HCT116 (cell line): ENCODE data around the gene UBTD1. TPM values are rescaled to one million over a fixed set of nuclear protein-coding genes. Genes with fewer than 3 reads are reported as not detected.

Experiments used
- ATAC-seq: fragments of 200-7000 bp; cut with Tn5 transposase; 2 replicates; pipeline ENCODE4 v1.9.1; 2020; ENCODE audit warnings: mild to moderate bottlenecking, moderate library complexity
- BruUV-seq: library from RNA; stranded (reverse); fragments of 400-500 nt; replicated peaks from 2 replicates; lab custom pipeline; 2021; lab: Mats Ljungman, UMichigan
- CTCF ChIA-PET: fragments of 300-600 bp; sonication (Branson Sonifier 250); formaldehyde crosslinking; loops from one replicate; lab custom pipeline; 2021; ENCODE audit warnings: antibody characterized with exemption; lab: Charles Lee
- POLR2A ChIA-PET: fragments of 300-600, 350-600 bp; sonication (Branson Sonifier 250); formaldehyde crosslinking; loops from one replicate; lab custom pipeline; 2021; ENCODE audit warnings: antibody characterized with exemption; lab: Charles Lee
- RAD21 ChIA-PET, 2 experiments: fragments of 300-600 bp; sonication (Branson Sonifier 250); formaldehyde crosslinking; loops; one replicate each; lab custom pipeline; 2023; ENCODE audit warnings: low total read pairs in 2 of 2; ENCODE audit not compliant: uncharacterized antibody in 2 of 2, unreplicated experiment in 2 of 2, low non-redundant PET in 1 of 2; lab: Charles Lee
- DNase-seq: peaks from one replicate; pipeline ENCODE4 v3.0.0-alpha.2; 2010; ENCODE audit warnings: low read depth, low spot score
- H2AFZ ChIP-seq: fragments of 200-600 bp; shearing (Covaris generic), sonication (generic); 2 replicates; pipeline ENCODE4 v1.6.1; 2017; ENCODE audit warnings: low read depth, mixed run types, mixed read lengths, antibody characterized with exemption, low read length; ENCODE audit not compliant: poor library complexity, severe bottlenecking
- H3K27ac ChIP-seq: 2 replicates; pipeline ENCODE4 v1.5.1; 2012; ENCODE audit warnings: low read depth, low read length
- H3K27me3 ChIP-seq: fragments of 200-600 bp; sonication (generic); 2 replicates; pipeline ENCODE4 v1.6.1; 2016; ENCODE audit warnings: mixed run types, low read length, mixed read lengths; ENCODE audit not compliant: insufficient read depth
- H3K36me3 ChIP-seq, 2 experiments: fragments of 200-500 bp in 1 of 2; fragments of 200-600 bp in 1 of 2; sonication (Bioruptor generic) in 1 of 2; sonication (generic) in 1 of 2; 2 replicates each; pipeline versions ENCODE4 v1.5.1 to v1.6.1; 2014 to 2016; ENCODE audit warnings: low read length in 2 of 2, inconsistent platforms in 1 of 2, mixed read lengths in 1 of 2, mixed run types in 1 of 2; ENCODE audit not compliant: insufficient read depth in 2 of 2, control insufficient read depth in 1 of 2
- H3K4me1 ChIP-seq, 2 experiments: fragments of 200-600 bp in 1 of 2; sonication (generic) in 1 of 2; 2 replicates each; pipeline versions ENCODE4 v1.5.1 to v1.6.1; 2012 to 2017; ENCODE audit warnings: low read length in 2 of 2, inconsistent platforms in 1 of 2, mild to moderate bottlenecking in 1 of 2, mixed read lengths in 1 of 2, mixed run types in 1 of 2, moderate library complexity in 1 of 2; ENCODE audit not compliant: insufficient read depth in 2 of 2, control insufficient read depth in 1 of 2
- H3K4me2 ChIP-seq: fragments of 200-600 bp; sonication (generic); 2 replicates; pipeline ENCODE4 v1.6.1; 2017; ENCODE audit warnings: mixed run types, low read length, mixed read lengths
- H3K4me3 ChIP-seq, 2 experiments: fragments of 200-600 bp in 1 of 2; sonication (generic) in 1 of 2; replicated peaks in 1 of 2; 2 replicates each; pipeline ENCODE4 v1.5.1; 2011 to 2016; ENCODE audit warnings: low read length in 2 of 2, control low read depth in 1 of 2, low read depth in 1 of 2, mild to moderate bottlenecking in 1 of 2, mixed read lengths in 1 of 2, mixed run types in 1 of 2
- H3K79me2 ChIP-seq: fragments of 200-600 bp; sonication (generic); 2 replicates; pipeline ENCODE4 v1.6.1; 2017; ENCODE audit warnings: mild to moderate bottlenecking, mixed run types, low read length, moderate library complexity, mixed read lengths; ENCODE audit not compliant: insufficient read depth
- H3K9ac ChIP-seq: fragments of 200-600 bp; sonication (generic); 2 replicates; pipeline ENCODE4 v1.6.1; 2016; ENCODE audit warnings: low read length, mixed read lengths
- H3K9me2 ChIP-seq: fragments of 200-600 bp; sonication (generic), shearing (Covaris generic); 2 replicates; pipeline ENCODE4 v1.6.1; 2017; ENCODE audit warnings: mixed run types, mild to moderate bottlenecking, moderate library complexity; ENCODE audit not compliant: insufficient read depth
- H3K9me3 ChIP-seq, 2 experiments: fragments of 200-500 bp in 1 of 2; fragments of 200-600 bp in 1 of 2; sonication (Bioruptor generic) in 1 of 2; sonication (generic) in 1 of 2; 2 replicates each; pipeline ENCODE4 v1.6.1; 2014 to 2017; ENCODE audit warnings: low read length in 2 of 2, mixed read lengths in 2 of 2, inconsistent platforms in 1 of 2, low read depth in 1 of 2, mild to moderate bottlenecking in 1 of 2, mixed run types in 1 of 2, moderate library complexity in 1 of 2; ENCODE audit not compliant: control insufficient read depth in 1 of 2, insufficient read depth in 1 of 2
- H4K20me1 ChIP-seq: fragments of 200-600 bp; sonication (generic), shearing (Covaris generic); 2 replicates; pipeline ENCODE4 v1.6.1; 2017; ENCODE audit warnings: mixed run types, mild to moderate bottlenecking, moderate library complexity; ENCODE audit not compliant: insufficient read depth
- ATF3 ChIP-seq: IDR thresholded peaks from 2 replicates; pipeline ENCODE4 v1.6.1; 2012
- CBX3 ChIP-seq: IDR thresholded peaks from 2 replicates; pipeline ENCODE4 v1.6.1; 2012; ENCODE audit warnings: low read depth
- CEBPB ChIP-seq: IDR thresholded peaks from 2 replicates; pipeline ENCODE4 v1.6.1; 2012; ENCODE audit warnings: low read depth
- CTCF ChIP-seq, 3 experiments: fragments of 200-600 bp in 1 of 3; sonication (generic) in 1 of 3; IDR thresholded peaks in 2 of 3; conservative IDR thresholded peaks in 1 of 3; 2 replicates each; pipeline ENCODE4 v1.5.1; 2012 to 2017; ENCODE audit warnings: low read depth in 2 of 3, low read length in 2 of 3, antibody characterized with exemption in 1 of 3, borderline replicate concordance in 1 of 3, control low read depth in 1 of 3, mild to moderate bottlenecking in 1 of 3, mixed read lengths in 1 of 3, mixed run types in 1 of 3, moderate library complexity in 1 of 3; ENCODE audit not compliant: insufficient read depth in 1 of 3
- EGR1 ChIP-seq: IDR thresholded peaks from 2 replicates; pipeline ENCODE4 v1.6.1; 2012; ENCODE audit warnings: low read depth
- ELF1 ChIP-seq: IDR thresholded peaks from 2 replicates; pipeline ENCODE4 v1.6.1; 2012; ENCODE audit warnings: low read depth, borderline replicate concordance
- EZH2 ChIP-seq: fragments of 200-600 bp; sonication (generic); IDR thresholded peaks from 2 replicates; pipeline ENCODE4 v1.6.1; 2017; ENCODE audit warnings: antibody characterized with exemption, mixed run types
- FOSL1 ChIP-seq: IDR thresholded peaks from 2 replicates; pipeline ENCODE4 v1.6.1; 2012; ENCODE audit warnings: low read depth
- JUND ChIP-seq: IDR thresholded peaks from 2 replicates; pipeline ENCODE4 v1.6.1; 2012
- MAX ChIP-seq: IDR thresholded peaks from 2 replicates; pipeline ENCODE4 v1.6.1; 2012
- POLR2AphosphoS5 ChIP-seq: IDR thresholded peaks from 2 replicates; pipeline ENCODE4 v1.6.1; 2011; ENCODE audit warnings: mild to moderate bottlenecking, low read depth, low read length, moderate library complexity
- RAD21 ChIP-seq: IDR thresholded peaks from 2 replicates; pipeline ENCODE4 v1.6.1; 2012; ENCODE audit warnings: low read depth, mild to moderate bottlenecking
- SIN3A ChIP-seq: IDR thresholded peaks from 2 replicates; pipeline ENCODE4 v1.6.1; 2012; ENCODE audit warnings: low read depth
- SP1 ChIP-seq: IDR thresholded peaks from 2 replicates; pipeline ENCODE4 v1.6.1; 2012; ENCODE audit warnings: low read depth
- SRF ChIP-seq: IDR thresholded peaks from 2 replicates; pipeline ENCODE4 v1.6.1; 2012; ENCODE audit warnings: low read depth
- TCF7L2 ChIP-seq: IDR thresholded peaks from 2 replicates; pipeline ENCODE4 v1.7.0; 2011; ENCODE audit warnings: borderline replicate concordance, inconsistent platforms; ENCODE audit not compliant: insufficient read depth, insufficient read length; ENCODE audit errors: extremely low read depth
- YY1 ChIP-seq: IDR thresholded peaks from 2 replicates; pipeline ENCODE4 v1.6.1; 2011; ENCODE audit warnings: low read length, low read depth, moderate library complexity, mild to moderate bottlenecking; ENCODE audit not compliant: insufficient replicate concordance; ENCODE audit errors: extremely low read depth
- intact Hi-C: fragments of 100-400 bp; cut with micrococcal nuclease; formaldehyde crosslinking; loops from 2 replicates; pipeline ENCODE4 v1.10.0; 2022
- total RNA-seq: library from RNA; stranded (reverse); gene quantifications from one replicate; pipeline ENCODE4 v1.2.1, GENCODE V29; 2021; ENCODE audit not compliant: unreplicated experiment

UBTD1 gene
- total RNA-seq, 1 experiment from 2014 or later = 12.8 TPM

- no peak for ATAC-seq
- H3K9me2 ChIP-seq = no peaks in the 10 kb centered on the region
These were observed 50.2 kb downstream of the UBTD1 start for GRCh38 chr10:97548828-97549455.

GRCh38 chr10:97549587-97550322, 51.0 kb downstream of the UBTD1 start:
- TF ChIP-seq JUND (no peak), CBX3 (no peak), ATF3 (no peak), RAD21 (no peak), CEBPB (no peak), EZH2 (no peak), TCF7L2 (no peak), CTCF (IDR thresholded peaks at IDR 0.05 in 2 of 3, conservative IDR thresholded peaks at IDR 0.05 in 1 of 3; ENCODE audit: borderline replicate concordance in 1 of 3, insufficient read depth in 1 of 3, low read depth in 2 of 3, low read length in 2 of 3) (no peak), SP1 (no peak), EGR1 (no peak), YY1 (no peak)
- H3K9me2 ChIP-seq = no peaks in the 10 kb centered on the region
- intact Hi-C loops = no loop called here
- no peak for ATAC-seq
- RAD21 ChIA-PET = no interaction called here
- H4K20me1 ChIP-seq = no peaks in the 10 kb centered on the region
- H2AFZ ChIP-seq = no peak overlapping the region
- no peak overlapping the region for H3K4me3 ChIP-seq
- H3K4me2 ChIP-seq = no peak overlapping the region
- H3K9ac ChIP-seq = no peak overlapping the region
- DNase-seq = no peak
- H3K36me3 ChIP-seq = no peaks in the 10 kb centered on the region
- H3K79me2 ChIP-seq = no peaks in the 10 kb centered on the region
- POLR2A ChIA-PET = no interaction called here
- H3K4me1 ChIP-seq = peaks cover 10 to 31% of the 10 kb centered on the region in 2 experiments; a peak in 3 of 4 replicates
- H3K9me3 ChIP-seq = no peaks in the 10 kb centered on the region
- BruUV-seq = no TSS peak
- peak overlapping the region; percentile 33; the same call in 1 of the 2 replicates for H3K27ac ChIP-seq
- H3K27me3 ChIP-seq = no peaks in the 10 kb centered on the region
- CTCF ChIA-PET = interaction anchor here (1.5 kb wide), 2 partner anchors 15 to 22 kb away, joined by 5 to 7 read pairs; partner anchors contain the start of gene ANKRD2

More at GRCh38 chr10:97548828-97549455, 50.2 kb downstream of the UBTD1 start:
- Histone ChIP-seq H4K20me1 (no peaks in the 10 kb centered on the region), H3K4me3 (no peak overlapping the region), H2AFZ (no peak overlapping the region), H3K36me3 (no peaks in the 10 kb centered on the region), H3K27ac (no peak overlapping the region)
- intact Hi-C loops = no loop called here
- TF ChIP-seq MAX (no peak), EZH2 (no peak), POLR2AphosphoS5 (no peak), ELF1 (no peak), SIN3A (no peak), SRF (no peak), FOSL1 (no peak), YY1 (no peak), CBX3 (no peak)
- TF ChIP-seq, all 23 proteins: peak for 0
- POLR2A ChIA-PET = no interaction called here
- Histone ChIP-seq H3K79me2 (peaks cover 6% of the 10 kb centered on the region; the same call in 1 of the 2 replicates), H3K4me2 (no peak overlapping the region), H3K9ac (no peak overlapping the region), H3K27me3 (no peaks in the 10 kb centered on the region), H3K4me1 (peaks cover 16 to 38% of the 10 kb centered on the region in 2 experiments), H3K9me3 (no peaks in the 10 kb centered on the region)
- BruUV-seq = no TSS peak
- RAD21 ChIA-PET = no interaction called here
- no peak for DNase-seq
- CTCF ChIA-PET = interaction anchor here (1.5 kb wide), 1 partner anchor 14 kb away, joined by 5 read pairs; no protein-coding TSS in a partner anchor
